GM12878 (cell line): ENCODE data around the gene LRRC3C.

ENCODE experiments used
- CHD1 ChIP-seq: IDR thresholded peaks from 2 replicates; pipeline ENCODE4 v1.6.1; 2012; ENCODE audit warnings: low read depth, low read length, improper control_type of control experiment
- EP300 ChIP-seq, 2 experiments: fragments of 150-350 bp in 1 of 2; IDR thresholded peaks; 2 replicates each; pipeline ENCODE4 v1.6.1; 2011 to 2012; ENCODE audit warnings: low read depth in 2 of 2, low read length in 2 of 2, borderline replicate concordance in 1 of 2, improper control_type of control experiment in 1 of 2, inconsistent platforms in 1 of 2; ENCODE audit not compliant: control insufficient read depth in 1 of 2
- IKZF1 ChIP-seq: fragments of 450-650 bp; conservative IDR thresholded peaks from 2 replicates; pipeline ENCODE4 v1.6.1; 2017; ENCODE audit warnings: antibody characterized with exemption, mild to moderate bottlenecking
- MXI1 ChIP-seq: fragments of 150-350 bp; IDR thresholded peaks from 2 replicates; pipeline ENCODE4 v1.6.1; 2011; ENCODE audit warnings: low read depth, mild to moderate bottlenecking, inconsistent platforms, low read length, improper control_type of control experiment
- MYC ChIP-seq: IDR thresholded peaks from 2 replicates; pipeline ENCODE4 v1.6.1; 2011; ENCODE audit warnings: mild to moderate bottlenecking, low read length, moderate library complexity, inconsistent platforms; ENCODE audit not compliant: insufficient read depth, insufficient replicate concordance, insufficient read length, severe bottlenecking
- YY1 ChIP-seq: IDR thresholded peaks from 2 replicates; pipeline ENCODE4 v1.6.1; 2011; ENCODE audit warnings: low read depth, mild to moderate bottlenecking, low read length
- ZBED1 ChIP-seq: IDR thresholded peaks from 2 replicates; pipeline ENCODE4 v1.6.1; 2016; ENCODE audit warnings: borderline replicate concordance
- TF ChIP-seq, protein P1 (sequence below): fragments of 450-650 bp; IDR thresholded peaks from 2 replicates; pipeline ENCODE4 v1.6.1; 2017; ENCODE audit warnings: mild to moderate bottlenecking
- TF ChIP-seq, protein P2 (sequence below), 3 experiments: IDR thresholded peaks in 2 of 3; conservative IDR thresholded peaks in 1 of 3; 2 replicates each; pipeline ENCODE4 v1.5.1; 2011; ENCODE audit warnings: low read depth in 3 of 3, low read length in 3 of 3, mild to moderate bottlenecking in 3 of 3, control low read depth in 2 of 3, moderate library complexity in 2 of 3, inconsistent platforms in 1 of 3, mixed read lengths in 1 of 3; ENCODE audit not compliant: control insufficient read depth in 2 of 3, insufficient read depth in 1 of 3; ENCODE audit errors: extremely low read depth in 1 of 3
- TF ChIP-seq, protein P3 (sequence below): IDR thresholded peaks from 2 replicates; pipeline ENCODE4 v1.6.1; 2012; ENCODE audit warnings: low read depth, low read length, improper control_type of control experiment

GRCh38 chr17:39903158-39903884 is 24.2 kb upstream of the LRRC3C start:
- TF ChIP-seq IKZF1 (peak; percentile 55), ZBED1 (no peak), MXI1 (no peak), EP300 (IDR thresholded peaks at IDR 0.05; ENCODE audit: borderline replicate concordance in 1 of 2, control insufficient read depth in 1 of 2, low read depth in 2 of 2, low read length in 2 of 2) (no peak), CHD1 (no peak), MYC (no peak), YY1 (no peak)
- TF ChIP-seq, protein P1, sequence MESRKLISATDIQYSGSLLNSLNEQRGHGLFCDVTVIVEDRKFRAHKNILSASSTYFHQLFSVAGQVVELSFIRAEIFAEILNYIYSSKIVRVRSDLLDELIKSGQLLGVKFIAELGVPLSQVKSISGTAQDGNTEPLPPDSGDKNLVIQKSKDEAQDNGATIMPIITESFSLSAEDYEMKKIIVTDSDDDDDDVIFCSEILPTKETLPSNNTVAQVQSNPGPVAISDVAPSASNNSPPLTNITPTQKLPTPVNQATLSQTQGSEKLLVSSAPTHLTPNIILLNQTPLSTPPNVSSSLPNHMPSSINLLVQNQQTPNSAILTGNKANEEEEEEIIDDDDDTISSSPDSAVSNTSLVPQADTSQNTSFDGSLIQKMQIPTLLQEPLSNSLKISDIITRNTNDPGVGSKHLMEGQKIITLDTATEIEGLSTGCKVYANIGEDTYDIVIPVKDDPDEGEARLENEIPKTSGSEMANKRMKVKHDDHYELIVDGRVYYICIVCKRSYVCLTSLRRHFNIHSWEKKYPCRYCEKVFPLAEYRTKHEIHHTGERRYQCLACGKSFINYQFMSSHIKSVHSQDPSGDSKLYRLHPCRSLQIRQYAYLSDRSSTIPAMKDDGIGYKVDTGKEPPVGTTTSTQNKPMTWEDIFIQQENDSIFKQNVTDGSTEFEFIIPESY: no peak
- TF ChIP-seq, protein P2, sequence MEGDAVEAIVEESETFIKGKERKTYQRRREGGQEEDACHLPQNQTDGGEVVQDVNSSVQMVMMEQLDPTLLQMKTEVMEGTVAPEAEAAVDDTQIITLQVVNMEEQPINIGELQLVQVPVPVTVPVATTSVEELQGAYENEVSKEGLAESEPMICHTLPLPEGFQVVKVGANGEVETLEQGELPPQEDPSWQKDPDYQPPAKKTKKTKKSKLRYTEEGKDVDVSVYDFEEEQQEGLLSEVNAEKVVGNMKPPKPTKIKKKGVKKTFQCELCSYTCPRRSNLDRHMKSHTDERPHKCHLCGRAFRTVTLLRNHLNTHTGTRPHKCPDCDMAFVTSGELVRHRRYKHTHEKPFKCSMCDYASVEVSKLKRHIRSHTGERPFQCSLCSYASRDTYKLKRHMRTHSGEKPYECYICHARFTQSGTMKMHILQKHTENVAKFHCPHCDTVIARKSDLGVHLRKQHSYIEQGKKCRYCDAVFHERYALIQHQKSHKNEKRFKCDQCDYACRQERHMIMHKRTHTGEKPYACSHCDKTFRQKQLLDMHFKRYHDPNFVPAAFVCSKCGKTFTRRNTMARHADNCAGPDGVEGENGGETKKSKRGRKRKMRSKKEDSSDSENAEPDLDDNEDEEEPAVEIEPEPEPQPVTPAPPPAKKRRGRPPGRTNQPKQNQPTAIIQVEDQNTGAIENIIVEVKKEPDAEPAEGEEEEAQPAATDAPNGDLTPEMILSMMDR (IDR thresholded peaks at IDR 0.05 in 2 of 3, conservative IDR thresholded peaks at IDR 0.05 in 1 of 3; ENCODE audit: control insufficient read depth in 2 of 3, extremely low read depth in 1 of 3, insufficient read depth in 1 of 3, low read depth in 3 of 3, low read length in 3 of 3): no peak
- TF ChIP-seq, protein P3, sequence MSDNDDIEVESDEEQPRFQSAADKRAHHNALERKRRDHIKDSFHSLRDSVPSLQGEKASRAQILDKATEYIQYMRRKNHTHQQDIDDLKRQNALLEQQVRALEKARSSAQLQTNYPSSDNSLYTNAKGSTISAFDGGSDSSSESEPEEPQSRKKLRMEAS: no peak
